GM21825 (cell line): Measurements from ENCODE around the gene OR2T2.
"Not testable (repeated sequence)": the region's sequence is repeated elsewhere in the genome, so short reads cannot be mapped to it uniquely, and the experiment has no call there.

Experiments
- ATAC-seq: cut with Tn5 transposase; IDR thresholded peaks from one replicate; pipeline ENCODE4 v1.9.1; 2021; ENCODE audit warnings: mild to moderate bottlenecking, moderate library complexity; ENCODE audit not compliant: unreplicated experiment

Gene OR2T2

GRCh38 chr1:248445399-248445798, at the start of gene OR2T2:
TSS of gene OR2T2 (plus strand) at chr1:248445637. CDS start at chr1:248452798, 7,161 bp downstream.
- ATAC-seq: not testable (repeated sequence)

GRCh38 chr1:248402748-248403147, 42.7 kb upstream of the OR2T2 start, which contains the start of gene OR2T1:
TSS of gene OR2T1 (plus strand) at chr1:248403048. CDS start at chr1:248406148, 3,100 bp downstream.
- ATAC-seq: no peak

GRCh38 chr1:248404024-248404423, 41.4 kb upstream of the OR2T2 start:
- no peak for ATAC-seq

- no peak for ATAC-seq
These were observed 38.4 kb upstream of the OR2T2 start for GRCh38 chr1:248406721-248407692.

GRCh38 chr1:248416226-248416625, 29.2 kb upstream of the OR2T2 start:
- ATAC-seq: no peak

- no peak for ATAC-seq
These were observed 27.6 kb upstream of the OR2T2 start for GRCh38 chr1:248417854-248418253.

- ATAC-seq: no peak
These were observed 24.1 kb upstream of the OR2T2 start for GRCh38 chr1:248421384-248421783.

GRCh38 chr1:248427526-248428191, 17.8 kb upstream of the OR2T2 start:
- peak; percentile 52 for ATAC-seq

GRCh38 chr1:248428192-248428533, 17.3 kb upstream of the OR2T2 start:
- ATAC-seq: peak; percentile 99

GRCh38 chr1:248431683-248432082, 13.8 kb upstream of the OR2T2 start:
- not testable (repeated sequence) for ATAC-seq

- not testable (repeated sequence) for ATAC-seq
These were observed 13.2 kb upstream of the OR2T2 start for GRCh38 chr1:248432201-248432600.

GRCh38 chr1:248433811-248434415, 11.5 kb upstream of the OR2T2 start:
- not testable (repeated sequence) for ATAC-seq

GRCh38 chr1:248434913-248435312, 10.5 kb upstream of the OR2T2 start:
- ATAC-seq: peak; percentile 45

- ATAC-seq: not testable (repeated sequence)
These were observed 9.1 kb upstream of the OR2T2 start for GRCh38 chr1:248436303-248436702.

- ATAC-seq: not testable (repeated sequence)
These were observed 6.8 kb upstream of the OR2T2 start for GRCh38 chr1:248438668-248439067.

GRCh38 chr1:248439283-248439682, 6.2 kb upstream of the OR2T2 start:
- not testable (repeated sequence) for ATAC-seq

- not testable (repeated sequence) for ATAC-seq
These were observed 2.7 kb upstream of the OR2T2 start for GRCh38 chr1:248442500-248443277.

- not testable (repeated sequence) for ATAC-seq
These were observed 834 bp upstream of the OR2T2 start for GRCh38 chr1:248444603-248445002.

GRCh38 chr1:248448409-248449074, 3.1 kb downstream of the OR2T2 start:
- ATAC-seq: peak; percentile 55
